Measurements from ENCODE around the gene MRC2.

MRC2 gene

GRCh38 chr17:62628831-62629555 is 1.5 kb downstream of the MRC2 start:
- no peak for DNase-seq (ENCODE audit: low spot score)
- in situ Hi-C loops (cut with MboI; ENCODE audit: low pct_unique_long_range_greater_than_20kb, low sequenced_read_pairs, unreplicated experiment), result no loop called here

DNA sequence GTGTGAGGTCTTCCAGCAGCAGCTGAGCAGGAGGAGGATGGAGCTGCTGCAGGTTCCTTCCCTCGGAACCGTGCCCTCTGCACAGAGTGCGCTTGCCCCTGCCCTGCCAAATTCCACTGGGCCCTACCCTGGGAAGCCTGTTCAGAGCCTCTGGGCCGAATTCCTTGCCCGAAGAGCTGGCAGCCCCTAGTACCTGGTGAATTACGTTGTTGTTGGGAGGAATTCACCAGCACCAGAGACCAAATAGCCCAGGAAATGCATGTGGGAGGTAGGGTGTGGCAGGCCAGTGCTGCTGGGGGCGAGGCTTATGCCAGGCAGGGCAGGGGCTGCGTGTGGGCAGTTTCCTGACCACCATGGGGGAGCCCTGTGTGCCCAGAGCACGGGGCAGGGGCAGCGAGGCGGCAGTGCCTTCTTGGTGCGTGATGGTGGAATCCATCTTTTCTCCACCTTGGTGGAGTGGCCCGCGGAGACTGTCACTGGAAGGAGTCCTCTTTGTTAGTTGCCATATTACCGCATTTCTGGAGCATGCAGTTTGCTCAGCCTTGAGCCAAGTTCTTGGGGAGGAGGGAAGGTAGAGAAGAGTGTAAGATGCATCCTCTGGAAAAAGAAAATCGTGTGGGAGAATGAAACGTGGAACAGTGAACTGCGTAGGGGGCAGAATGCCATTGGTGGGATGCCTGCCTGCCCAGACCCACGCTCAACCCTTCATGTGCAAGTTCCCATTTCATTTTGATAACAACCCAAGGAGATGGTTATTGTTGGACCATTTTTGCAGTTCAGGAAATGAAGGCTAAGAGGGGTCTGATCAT is 2.3 kb downstream of the MRC2 start:
- in situ Hi-C loops (cut with MboI; ENCODE audit: low pct_unique_long_range_greater_than_20kb, low sequenced_read_pairs, unreplicated experiment), result no loop called here
- no peak for DNase-seq (ENCODE audit: low spot score)
- no peak for TF ChIP-seq CTCF (IDR thresholded peaks at IDR 0.05; ENCODE audit: extremely low read depth, insufficient read depth, missing control alignments)

More at GRCh38 chr17:62628831-62629555, 1.5 kb downstream of the MRC2 start:
- TF ChIP-seq CTCF (IDR thresholded peaks at IDR 0.05; ENCODE audit: extremely low read depth, insufficient read depth, missing control alignments), result no peak

DNA sequence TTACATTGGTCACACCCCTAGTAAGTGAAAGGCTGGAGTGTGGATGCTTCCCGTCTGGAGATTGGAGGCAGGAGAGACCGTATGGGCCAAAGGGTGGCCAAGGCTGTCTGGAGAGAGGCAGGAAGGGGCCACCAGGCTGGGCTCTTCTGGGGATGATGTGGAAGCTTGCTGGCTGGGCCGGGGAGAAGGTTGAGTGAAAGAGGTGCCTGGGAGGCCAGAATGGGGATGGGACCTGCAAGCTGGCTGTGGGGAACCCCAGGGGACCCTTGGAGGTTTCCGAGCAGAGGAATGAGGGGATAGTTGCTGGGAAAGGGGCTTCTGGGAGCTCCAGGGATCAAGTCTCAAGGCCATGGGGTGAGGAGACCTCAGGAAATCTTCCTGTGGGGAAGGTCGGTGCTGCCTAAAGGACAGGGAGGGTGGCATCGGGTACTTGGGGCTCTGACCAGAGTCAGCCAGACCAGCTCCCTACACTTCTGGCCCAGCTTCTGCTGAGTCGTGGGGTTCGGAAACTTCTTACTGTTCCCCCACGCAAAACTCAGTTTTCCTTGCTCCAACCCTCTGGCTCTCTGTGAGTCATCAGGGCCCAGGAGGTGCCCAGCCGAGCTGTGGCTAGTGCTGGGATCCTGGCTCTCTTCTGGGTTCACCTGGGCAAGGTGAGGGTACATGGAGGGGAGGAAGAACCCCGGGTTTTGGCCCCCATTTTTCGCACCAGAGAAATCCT is 3.1 kb downstream of the MRC2 start:
- no peak for TF ChIP-seq CTCF (IDR thresholded peaks at IDR 0.05; ENCODE audit: extremely low read depth, insufficient read depth, missing control alignments)
- no peak for DNase-seq (ENCODE audit: low spot score)
- in situ Hi-C loops (cut with MboI; ENCODE audit: low pct_unique_long_range_greater_than_20kb, low sequenced_read_pairs, unreplicated experiment), result no loop called here

GRCh38 chr17:62631086-62631935 is 3.8 kb downstream of the MRC2 start:
- in situ Hi-C loops (cut with MboI; ENCODE audit: low pct_unique_long_range_greater_than_20kb, low sequenced_read_pairs, unreplicated experiment), result no loop called here
- TF ChIP-seq CTCF (IDR thresholded peaks at IDR 0.05; ENCODE audit: extremely low read depth, insufficient read depth, missing control alignments), result no peak
- DNase-seq (ENCODE audit: low spot score), result no peak

DNA sequence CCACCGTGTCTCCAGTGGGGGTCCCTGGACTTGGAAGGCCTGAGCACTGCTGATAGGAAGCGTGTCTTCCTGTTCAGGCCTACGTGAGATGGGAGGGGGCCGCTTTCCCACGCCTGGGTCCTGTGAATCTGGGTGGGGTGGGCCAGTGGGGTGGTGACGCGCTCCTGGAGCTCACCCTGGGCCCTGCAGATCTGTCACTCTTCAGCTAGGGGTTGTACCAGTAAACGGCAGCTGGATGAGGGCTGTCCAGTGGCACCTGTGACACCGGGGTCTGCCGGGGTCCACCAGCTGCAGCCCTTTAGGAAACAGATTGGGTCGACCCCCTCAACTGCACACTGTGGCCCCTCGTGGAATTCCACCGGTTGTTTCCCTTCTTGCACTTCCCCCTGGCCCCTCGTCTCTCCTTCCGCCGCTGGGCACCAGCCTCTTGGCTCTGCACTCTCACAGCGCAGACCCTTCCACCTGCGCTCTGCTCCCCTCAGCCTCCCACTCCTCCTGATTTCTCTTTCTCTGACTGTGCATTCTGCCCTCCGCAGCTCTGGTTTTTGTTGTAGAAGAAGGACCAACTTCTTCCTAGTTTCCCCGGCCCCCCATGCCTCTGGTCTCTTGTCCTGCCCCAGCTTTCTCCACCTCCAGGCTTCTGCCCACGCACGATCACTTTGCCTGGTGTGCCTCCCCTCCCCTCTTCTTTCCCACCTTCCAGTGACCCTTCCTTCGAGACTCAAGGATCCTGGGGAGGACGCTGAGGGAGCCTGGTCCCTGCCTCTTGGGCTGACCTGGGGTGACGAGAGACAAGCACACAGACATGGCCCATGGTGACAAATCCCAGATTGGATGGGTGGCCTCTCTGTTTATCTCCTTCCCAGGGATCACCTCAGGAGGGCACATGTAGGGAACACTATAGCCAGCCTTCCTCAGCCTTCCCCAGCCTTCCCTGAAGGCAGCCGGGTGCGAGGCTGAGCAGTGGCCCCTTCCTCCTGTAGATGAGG is 4.8 kb downstream of the MRC2 start:
- TF ChIP-seq CTCF (IDR thresholded peaks at IDR 0.05; ENCODE audit: extremely low read depth, insufficient read depth, missing control alignments), result no peak
- no peak for DNase-seq (ENCODE audit: low spot score)
- in situ Hi-C loops (cut with MboI; ENCODE audit: low pct_unique_long_range_greater_than_20kb, low sequenced_read_pairs, unreplicated experiment), result no loop called here
